K562 (cell line): Measurements from ENCODE around the gene GZMM. TPM values are rescaled to one million over a fixed set of nuclear protein-coding genes. Genes with fewer than 3 reads are reported as not detected.
A peak's percentile ranks its signal among the peaks of the same experiment; 100 is the strongest.

Source experiments
- ARNT ChIP-seq, 2 experiments: fragments of 450-650 bp; IDR thresholded peaks; 2 replicates each; pipeline ENCODE4 v1.6.1; 2016; ENCODE audit warnings: mild to moderate bottlenecking in 1 of 2
- ATF1 ChIP-seq, 2 experiments: fragments of 450-650 bp in 1 of 2; IDR thresholded peaks; 2 replicates each; pipeline ENCODE4 v1.6.1; 2016; ENCODE audit warnings: missing compliant biosample characterization in 1 of 2, missing genetic modification characterization in 1 of 2
- E2F5 ChIP-seq: sonication (generic); formaldehyde crosslinking; IDR thresholded peaks from 2 replicates; pipeline ENCODE4 v1.8.0; 2022; ENCODE audit warnings: mild to moderate bottlenecking, missing genetic modification reagents
- EP300 ChIP-seq: IDR thresholded peaks from 2 replicates; pipeline ENCODE4 v1.6.1; 2012; ENCODE audit warnings: low read length, improper control_type of control experiment
- ESRRB ChIP-seq: fragments of 250-450 bp; sonication (Bioruptor Pico); IDR thresholded peaks from 2 replicates; pipeline ENCODE4 v1.5.0; 2020; ENCODE audit warnings: mild to moderate bottlenecking, moderate library complexity, borderline replicate concordance
- HES1 ChIP-seq: fragments of 450-650 bp; IDR thresholded peaks from 2 replicates; pipeline ENCODE4 v1.6.1; 2016; ENCODE audit warnings: low read depth, mild to moderate bottlenecking, moderate library complexity
- NR2C1 ChIP-seq, 2 experiments: fragments of 450-650 bp; IDR thresholded peaks; 2 replicates each; pipeline ENCODE4 v1.6.1; 2017; ENCODE audit warnings: mild to moderate bottlenecking in 2 of 2, antibody characterized with exemption in 1 of 2, inconsistent platforms in 1 of 2, missing compliant biosample characterization in 1 of 2, missing genetic modification characterization in 1 of 2
- SMARCC2 ChIP-seq: fragments of 450-650 bp; IDR thresholded peaks from 2 replicates; pipeline ENCODE4 v1.6.1; 2017; ENCODE audit warnings: antibody characterized with exemption, moderate library complexity, mild to moderate bottlenecking, low read depth
- STAT5B ChIP-seq: fragments of 250-450 bp; sonication (Bioruptor Pico); IDR thresholded peaks from 2 replicates; pipeline ENCODE4 v1.8.0; 2021; ENCODE audit warnings: mild to moderate bottlenecking, inconsistent platforms
- STAT6 ChIP-seq: sonication (generic); formaldehyde crosslinking; IDR thresholded peaks from 2 replicates; pipeline ENCODE4 v1.8.1; 2023; ENCODE audit warnings: mild to moderate bottlenecking, missing genetic modification reagents
- TAF1 ChIP-seq: IDR thresholded peaks from 2 replicates; pipeline ENCODE4 v1.6.1; 2011; ENCODE audit warnings: mild to moderate bottlenecking, low read length, moderate library complexity; ENCODE audit not compliant: insufficient read depth, control insufficient read depth, severe bottlenecking; ENCODE audit errors: extremely low read depth
- TEAD1 ChIP-seq, 2 experiments: fragments of 450-650 bp in 1 of 2; sonication (generic) in 1 of 2; formaldehyde crosslinking; IDR thresholded peaks; 2 replicates each; pipeline versions ENCODE4 v1.4.0 to v1.8.0; 2020 to 2022; ENCODE audit warnings: mild to moderate bottlenecking in 2 of 2, missing genetic modification reagents in 1 of 2
- ZBTB5 ChIP-seq: fragments of 450-650 bp; IDR thresholded peaks from 2 replicates; pipeline ENCODE4 v1.6.1; 2017; ENCODE audit warnings: antibody characterized with exemption
- ZNF197 ChIP-seq: fragments of 200-800 bp; sonication (Bioruptor generic); IDR thresholded peaks from 2 replicates; pipeline ENCODE4 v1.6.1; 2016; ENCODE audit warnings: low read depth, missing genetic modification characterization, missing compliant biosample characterization
- ZNF212 ChIP-seq: fragments of 450-650 bp; formaldehyde crosslinking; IDR thresholded peaks from 2 replicates; pipeline ENCODE4 v1.4.0; 2020; ENCODE audit warnings: mild to moderate bottlenecking
- ZNF23 ChIP-seq: fragments of 250-450 bp; sonication (Bioruptor Pico); IDR thresholded peaks from 2 replicates; pipeline ENCODE4 v1.4.0; 2020; ENCODE audit warnings: mild to moderate bottlenecking
- ZNF277 ChIP-seq: fragments of 250-450 bp; sonication (Bioruptor Pico); IDR thresholded peaks from 2 replicates; pipeline ENCODE4 v1.8.0; 2022; ENCODE audit warnings: inconsistent platforms, mild to moderate bottlenecking, moderate library complexity, borderline replicate concordance
- ZNF511 ChIP-seq: sonication (generic); formaldehyde crosslinking; IDR thresholded peaks from 2 replicates; pipeline ENCODE4 v1.8.0; 2022; ENCODE audit warnings: mild to moderate bottlenecking, missing genetic modification reagents
- ZNF589 ChIP-seq: fragments of 200-800 bp; sonication (Bioruptor generic); IDR thresholded peaks from 2 replicates; pipeline ENCODE4 v1.6.1; 2016; ENCODE audit warnings: low read depth, missing genetic modification characterization, missing compliant biosample characterization
- polyA plus RNA-seq, 8 experiments: library from polyadenylated mRNA; depleted of rRNA in 4 of 8; stranded (reverse) in 5 of 8; unstranded in 3 of 8; fragments of >200 nt; fragmentation: Nextera tagmentation in 2 of 8; fragmentation: Illumina TruSeq in 1 of 8; extraction: Ambion mirVana in 2 of 8; extraction: Trizol in 1 of 8; gene quantifications; 2 replicates each; pipeline versions ENCODE4 v1.2.1 to v1.2.3, GENCODE V29; 2011 to 2014; ENCODE audit warnings: inconsistent platforms in 1 of 8, missing spikeins in 1 of 8
- total RNA-seq, 7 experiments: library from RNA; depleted of rRNA in 6 of 7; stranded (reverse); fragments of >200 nt in 6 of 7; fragmentation: Illumina TruSeq in 2 of 7; extraction: Trizol in 2 of 7; gene quantifications; 2 replicates each; pipeline versions ENCODE4 v1.2.1 to v1.2.3, GENCODE V29; 2011 to 2021; ENCODE audit warnings: low replicate concordance in 1 of 7

GZMM gene
- total and polyA plus RNA-seq, 9 of the 15 experiments (the other 6 are each of a cell fraction or from before 2014, with no cell fraction given) = 0.08 to 2.6 (median 0.70) TPM; not detected in 2

- TF ChIP-seq E2F5 (no peak), ZNF23 (no peak), EP300 (no peak), ATF1 (CRISPR knock-in tag; IDR thresholded peaks at IDR 0.05) (no peak), ATF1 (tag; IDR thresholded peaks at IDR 0.05) (0 out of 2 replicates have a peak, but pooled peaks have one; percentile 18), ZNF511 (CRISPR knock-in tag) (no peak; the same call in 1 of the 2 replicates), ZNF212 (CRISPR knock-in tag) (0 out of 2 replicates have a peak, but pooled peaks have one; percentile 11), HES1 (no peak), ZNF589 (no peak), ZBTB5 (no peak), ARNT (IDR thresholded peaks at IDR 0.05) (no peak), STAT5B (CRISPR knock-in tag) (no peak), ESRRB (CRISPR knock-in tag) (no peak), TAF1 (no peak), STAT6 (no peak), NR2C1 (IDR thresholded peaks at IDR 0.05) (no peak), NR2C1 (tag; IDR thresholded peaks at IDR 0.05) (no peak), ZNF277 (no peak), TEAD1 (CRISPR knock-in tag; IDR thresholded peaks at IDR 0.05) (no peak), ZNF197 (CRISPR knock-in tag) (no peak), SMARCC2 (no peak)
Observed at GRCh38 chr19:584240-585001, 40.6 kb downstream of the GZMM start (continued).
